ENCODE data around the gene SLC36A3.

Gene SLC36A3

DNA sequence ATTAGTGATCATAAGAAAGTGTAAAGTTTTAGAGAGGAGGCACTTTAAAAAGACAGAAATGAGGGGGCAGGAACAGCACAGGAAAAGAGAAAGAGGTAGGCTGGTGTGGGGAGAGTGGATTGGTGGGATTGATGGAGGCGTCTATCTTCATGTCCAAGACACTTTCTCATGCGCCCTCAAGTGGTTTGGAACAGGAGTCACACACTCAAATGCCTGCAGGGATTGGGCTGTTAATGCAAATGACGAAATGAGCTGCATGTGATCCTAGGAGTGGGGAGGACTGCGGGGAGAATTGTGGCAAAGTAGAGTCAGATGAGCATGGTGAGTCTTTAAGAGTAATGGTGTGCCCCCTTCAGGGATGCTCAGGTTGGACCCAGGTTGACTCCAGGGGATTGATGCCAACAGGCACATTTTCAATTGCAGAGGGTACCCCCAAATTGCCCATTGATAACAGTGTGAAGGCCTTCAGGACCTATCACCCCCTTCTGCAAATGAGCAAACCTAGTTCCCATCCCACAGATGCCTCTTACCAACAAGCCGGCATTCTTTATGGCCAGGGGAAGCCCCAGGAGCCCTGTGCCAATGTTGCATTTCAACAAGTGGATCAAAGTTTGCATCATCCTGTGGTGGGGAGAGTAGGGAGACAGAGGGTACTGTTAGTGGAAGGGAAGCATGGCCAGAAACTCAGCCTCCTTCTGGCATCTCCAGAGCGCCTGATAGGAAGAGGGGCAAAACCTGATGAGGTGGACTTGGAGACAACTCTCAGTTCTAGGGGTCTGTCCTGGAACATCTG lies 5.3 kb downstream of the SLC36A3 start:
- DNase-seq, result no peak

DNA sequence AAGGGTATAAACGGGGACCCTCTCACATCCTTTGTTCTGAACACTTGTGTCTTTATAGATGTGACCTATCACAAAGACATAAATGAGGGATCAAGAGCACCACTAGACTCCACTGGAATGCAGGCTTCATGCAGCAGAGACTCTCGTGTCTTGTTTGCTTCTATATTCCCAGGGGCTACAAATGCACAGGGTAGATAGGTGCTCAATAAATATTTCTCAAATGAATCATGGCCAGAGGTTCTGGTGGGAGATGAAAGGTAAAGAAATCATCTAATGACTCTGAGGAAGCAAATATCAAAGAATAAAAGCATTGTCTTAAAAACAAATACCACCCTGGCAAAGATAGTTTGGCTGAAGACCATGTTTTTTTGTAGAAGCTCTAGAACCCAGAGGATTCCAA lies 6.6 kb downstream of the SLC36A3 start:
- no peak for DNase-seq

DNA sequence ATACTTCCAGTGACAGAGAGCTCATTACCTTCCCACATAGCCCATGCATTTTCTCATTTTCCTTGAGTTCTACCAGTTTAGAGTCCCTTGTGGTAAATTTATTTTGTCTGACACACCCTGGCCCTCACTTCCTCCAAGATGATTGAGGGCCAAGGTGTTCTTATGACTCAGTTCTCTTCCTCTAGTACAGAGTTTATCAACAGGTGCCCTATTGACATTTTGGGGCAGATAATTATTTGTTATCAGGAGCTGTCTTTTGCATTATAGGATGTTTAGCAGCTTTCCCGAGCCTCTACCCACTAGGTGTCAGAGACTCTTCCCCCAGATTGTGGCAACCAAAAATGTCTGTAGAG lies 7.1 kb downstream of the SLC36A3 start:
- no peak for DNase-seq

DNA sequence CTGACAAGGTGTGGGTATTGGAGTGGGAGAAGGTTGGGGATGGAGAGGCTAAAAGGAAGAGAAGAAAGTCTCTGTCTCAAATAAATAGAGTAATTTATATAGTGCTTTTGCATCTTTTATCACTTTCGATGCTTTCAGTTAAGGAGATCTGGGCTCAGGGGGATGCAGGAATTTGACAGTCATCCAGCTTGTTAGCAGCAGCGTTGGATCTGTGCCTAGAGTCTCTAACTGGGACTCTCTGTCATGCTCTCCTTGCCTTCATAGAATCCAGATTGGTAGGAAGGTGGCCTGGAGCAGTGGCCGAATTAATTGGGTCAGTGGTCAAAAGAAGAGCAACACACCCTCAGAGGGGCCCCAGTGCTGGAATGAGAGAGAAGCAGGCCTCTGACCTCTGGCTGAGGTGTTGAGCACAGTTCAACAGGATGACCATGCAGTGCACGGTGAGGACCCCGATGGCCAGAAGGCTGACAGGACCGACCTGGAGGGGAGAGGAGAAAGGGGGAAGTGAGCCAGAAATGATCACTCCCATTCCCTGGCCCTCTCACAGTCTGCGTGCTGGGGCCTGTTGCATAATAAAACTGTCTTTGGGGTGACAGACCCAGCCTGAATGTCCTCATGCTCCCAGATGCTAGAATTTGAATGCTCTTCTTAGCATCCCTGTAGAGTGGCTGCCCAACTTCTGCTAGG lies 7.6 kb downstream of the SLC36A3 start:
- DNase-seq, result no peak

DNA sequence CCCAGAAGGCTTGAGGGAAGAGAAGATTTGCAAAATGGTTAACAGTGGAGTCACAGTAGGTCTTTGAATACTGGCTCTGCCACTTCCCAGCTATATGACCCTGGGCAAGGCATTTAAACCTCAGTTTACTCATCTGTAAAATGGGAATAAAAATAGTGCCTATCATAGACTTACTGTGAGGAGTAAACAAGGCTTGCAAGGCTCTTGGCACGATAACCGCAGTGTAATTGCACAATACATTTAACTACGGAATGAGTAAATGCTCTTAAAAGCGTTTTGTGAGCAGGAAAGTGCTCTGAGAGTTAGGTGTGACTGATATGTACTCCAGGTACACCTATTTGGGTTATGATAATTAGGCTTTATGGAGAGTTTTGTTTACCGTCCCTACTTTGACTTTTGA lies 8.4 kb downstream of the SLC36A3 start:
- DNase-seq, result no peak

DNA sequence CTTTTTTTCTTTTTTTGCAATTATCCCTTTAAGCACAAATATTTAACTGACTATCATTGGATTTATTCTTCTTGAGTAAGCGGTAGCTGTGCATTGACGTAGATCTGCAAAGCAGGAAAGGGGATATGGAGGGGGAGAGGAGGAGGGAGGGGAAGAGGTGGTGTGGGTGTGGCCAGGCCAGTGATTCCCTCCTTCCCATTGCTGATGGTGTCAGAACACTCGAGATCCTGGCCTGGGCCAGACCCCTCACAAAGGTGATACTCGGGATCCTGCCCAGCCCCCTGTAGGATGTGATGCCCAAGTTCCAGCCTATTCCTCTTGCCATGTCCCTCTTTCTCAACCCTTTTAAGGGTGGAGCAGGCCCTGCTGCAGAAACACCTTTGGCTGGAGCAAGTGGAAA lies 9.9 kb downstream of the SLC36A3 start:
- DNase-seq, result no peak

DNA sequence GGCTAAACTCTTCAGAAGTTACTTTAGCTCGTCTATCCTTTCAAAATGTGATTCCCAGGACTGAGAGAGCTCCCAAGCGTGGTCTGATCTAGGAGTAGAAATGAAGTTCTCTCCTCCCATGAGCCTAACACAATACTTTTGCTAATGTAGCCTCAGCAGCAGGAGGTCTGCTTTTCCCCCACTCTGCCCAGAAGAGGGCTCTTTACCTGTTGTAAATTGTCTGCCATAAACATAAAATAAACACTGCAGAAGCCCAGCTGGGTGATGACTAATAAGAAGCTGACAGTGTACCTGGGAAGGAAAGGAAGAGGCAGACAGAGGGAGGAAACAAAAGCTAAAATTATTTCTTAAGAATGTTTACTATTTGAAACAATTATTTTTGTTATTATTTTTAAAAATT lies 15.4 kb downstream of the SLC36A3 start:
- no peak for DNase-seq

DNA sequence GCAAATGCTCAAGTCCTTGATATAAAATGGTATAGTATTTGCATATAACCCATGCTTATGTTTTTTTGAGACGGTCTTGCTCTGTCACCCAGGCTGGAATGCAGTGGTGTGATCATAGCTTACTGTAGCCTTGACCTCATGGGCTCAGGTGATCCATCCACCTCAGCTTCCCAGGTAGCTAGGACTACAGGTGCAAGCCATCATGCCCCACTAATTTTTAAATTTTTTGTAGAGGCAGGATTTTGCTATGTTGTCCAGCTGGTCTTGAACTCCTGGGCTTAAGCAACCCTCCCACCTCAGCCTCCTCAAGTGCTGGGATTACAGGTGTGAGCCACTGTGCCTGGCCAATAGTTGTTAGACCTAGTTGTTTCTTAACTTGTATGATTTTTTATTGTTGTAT lies 17.3 kb downstream of the SLC36A3 start:
- DNase-seq, result no peak

DNA sequence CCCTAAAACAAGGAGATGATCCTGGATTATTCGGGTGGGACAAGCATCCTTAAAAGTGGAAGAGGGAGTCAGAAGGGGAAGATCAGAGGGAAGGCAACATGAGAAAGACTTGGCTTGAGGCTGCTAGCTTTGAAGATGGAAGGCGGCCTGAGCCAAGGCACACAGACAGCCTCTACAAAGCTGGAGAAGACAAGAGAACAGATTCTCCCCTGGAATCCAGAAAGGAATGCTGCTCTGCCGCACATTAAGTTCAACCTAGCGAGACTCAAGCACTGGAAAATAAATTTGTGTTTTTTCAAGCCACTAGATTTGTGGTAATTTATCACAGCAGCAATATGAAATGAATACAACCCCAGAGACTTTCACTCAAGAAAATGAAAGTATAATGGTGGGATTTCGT lies 17.9 kb downstream of the SLC36A3 start:
- no peak for DNase-seq

DNA sequence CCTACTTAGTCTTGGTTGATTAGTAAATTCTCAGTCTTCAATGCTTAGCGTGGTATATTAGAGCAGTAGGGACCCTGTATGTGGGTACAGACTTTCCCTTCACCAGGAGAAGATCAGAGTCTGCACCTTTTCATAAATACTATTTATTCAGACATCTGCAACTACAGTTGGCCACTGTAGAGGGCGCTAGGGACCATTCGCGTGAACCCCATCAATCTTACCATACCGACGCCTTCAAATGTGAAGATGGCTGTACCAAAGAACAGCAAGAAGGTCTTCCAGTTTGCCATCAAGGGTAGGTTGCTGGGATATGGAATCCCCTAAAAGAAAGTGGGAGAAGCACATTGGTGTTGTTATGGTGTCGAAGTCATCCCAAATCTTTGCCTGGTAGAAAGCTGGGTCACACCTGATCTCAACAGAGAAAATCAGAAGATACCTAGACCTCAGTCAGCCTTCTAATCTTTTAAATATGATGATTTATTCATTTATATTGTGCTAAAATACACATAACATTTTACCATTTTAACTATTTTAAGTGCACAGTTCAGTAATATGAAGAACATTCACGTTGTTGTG lies 19.1 kb downstream of the SLC36A3 start:
- DNase-seq, result no peak

DNA sequence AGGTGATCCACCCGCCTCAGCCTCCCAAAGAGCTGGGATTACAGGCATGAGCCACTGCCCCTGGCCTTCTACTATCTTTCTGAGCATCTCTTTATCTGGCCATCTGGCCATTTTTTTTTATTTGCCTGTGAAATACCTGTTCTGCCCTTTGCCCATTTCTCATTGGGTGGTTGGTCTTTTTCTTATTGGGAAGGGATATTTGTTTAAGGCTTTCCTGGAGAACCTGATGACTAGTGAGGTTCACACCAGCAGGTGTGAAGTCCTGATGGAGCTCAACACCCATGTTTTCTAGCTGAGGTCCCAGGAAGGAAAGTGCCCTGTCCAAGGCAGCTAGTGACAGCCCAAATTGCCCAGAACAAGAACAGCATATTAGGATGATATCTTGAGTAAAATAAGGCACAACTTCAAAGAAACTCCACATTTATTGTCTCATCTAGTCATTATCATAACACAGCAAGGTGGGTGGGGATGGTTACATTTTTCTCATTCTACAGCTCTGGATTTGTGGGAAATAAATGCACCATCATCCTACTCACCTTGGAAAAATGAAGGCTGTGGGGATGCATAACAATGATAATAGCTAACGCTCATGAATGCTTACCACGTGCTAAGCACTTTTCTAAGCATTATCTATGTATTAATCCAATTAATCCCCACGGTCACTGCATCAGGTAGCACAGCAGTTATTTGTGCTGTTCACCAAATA lies 20.3 kb downstream of the SLC36A3 start:
- no peak for DNase-seq

DNA sequence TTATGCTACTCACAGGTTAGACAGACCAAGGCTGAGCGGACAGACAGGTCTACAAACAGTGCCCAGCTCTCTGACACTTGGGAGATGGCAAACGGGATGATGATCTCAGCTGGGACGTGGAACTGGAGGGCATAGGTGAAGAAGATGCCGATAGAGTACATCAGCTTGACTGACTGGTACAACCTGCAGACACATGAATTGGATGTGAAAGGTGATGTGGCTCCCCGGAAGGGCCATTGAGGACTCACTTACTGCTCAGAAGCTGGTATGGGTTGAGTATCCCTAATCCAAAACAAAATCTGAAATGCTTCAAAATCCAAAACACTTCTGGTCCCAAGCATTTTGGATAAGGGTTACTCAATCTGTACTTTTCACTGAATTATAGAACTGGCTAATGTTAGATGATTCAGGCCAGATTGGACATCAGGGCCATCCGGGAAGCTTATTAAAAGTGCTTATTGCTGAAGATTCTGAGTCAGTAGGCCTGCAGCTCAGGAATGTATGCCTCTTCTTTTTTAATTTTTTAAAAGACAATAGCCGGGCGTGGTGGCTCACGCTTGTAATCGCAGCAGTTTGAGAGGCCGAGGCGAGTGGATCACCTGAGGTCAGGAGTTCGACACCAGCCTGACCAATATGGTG lies 22.4 kb downstream of the SLC36A3 start:
- DNase-seq, result no peak

DNA sequence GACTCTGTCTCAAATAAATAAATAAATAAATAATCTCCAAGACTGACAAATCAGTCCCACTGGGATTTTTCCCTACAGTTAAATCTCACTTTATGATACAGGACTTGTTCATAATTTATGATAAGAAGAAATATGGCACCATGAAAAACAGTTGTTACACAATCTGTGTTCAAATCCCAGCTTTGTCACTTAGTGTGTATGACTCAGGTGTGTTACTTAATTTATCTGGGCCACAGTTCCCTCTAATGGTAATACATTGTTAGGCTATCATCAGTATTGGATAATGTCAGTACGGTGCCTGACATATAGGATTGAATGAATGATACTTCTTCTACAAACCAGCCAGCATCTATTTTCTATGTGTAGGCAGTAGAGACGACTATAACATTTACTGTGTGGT lies 23.1 kb downstream of the SLC36A3 start:
- DNase-seq, result no peak

DNA sequence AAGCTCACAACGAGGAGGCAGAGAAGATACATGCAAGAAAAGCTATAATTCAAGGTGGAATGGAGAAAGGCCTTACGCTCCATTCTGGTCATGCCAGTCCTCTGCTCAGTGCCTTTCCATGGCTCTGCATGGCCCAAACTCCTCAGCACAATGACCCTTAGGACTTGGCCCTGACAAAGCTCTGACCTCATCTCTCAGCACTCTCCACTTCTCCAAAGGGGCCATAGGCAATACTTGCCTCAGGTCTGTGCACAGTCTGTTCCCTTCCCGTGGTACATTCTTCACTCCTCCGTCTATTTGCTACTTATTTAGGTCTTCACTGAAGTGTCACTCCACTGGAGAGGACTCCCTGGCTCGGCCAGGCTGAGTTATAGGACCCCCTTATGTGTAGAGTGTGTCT lies 24.7 kb downstream of the SLC36A3 start:
- no peak for DNase-seq

DNA sequence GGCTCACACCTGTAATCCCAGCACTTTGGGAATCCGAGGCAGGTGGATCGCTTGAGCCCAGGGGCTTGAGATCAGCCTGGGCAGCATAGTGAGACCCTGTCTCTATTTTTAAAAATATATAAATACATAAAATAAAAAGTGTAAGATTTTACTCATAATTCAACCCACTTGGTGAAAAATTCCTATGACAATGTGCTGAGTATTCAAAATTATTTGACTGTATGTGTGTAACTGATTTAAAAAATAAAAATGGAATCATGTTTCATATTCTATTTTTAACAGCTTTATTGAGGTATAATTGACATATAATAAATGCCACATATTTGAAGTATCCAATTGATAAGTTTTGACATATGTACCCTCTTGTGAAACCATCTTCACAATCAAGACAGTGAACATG lies 27.8 kb downstream of the SLC36A3 start:
- no peak for DNase-seq

DNA sequence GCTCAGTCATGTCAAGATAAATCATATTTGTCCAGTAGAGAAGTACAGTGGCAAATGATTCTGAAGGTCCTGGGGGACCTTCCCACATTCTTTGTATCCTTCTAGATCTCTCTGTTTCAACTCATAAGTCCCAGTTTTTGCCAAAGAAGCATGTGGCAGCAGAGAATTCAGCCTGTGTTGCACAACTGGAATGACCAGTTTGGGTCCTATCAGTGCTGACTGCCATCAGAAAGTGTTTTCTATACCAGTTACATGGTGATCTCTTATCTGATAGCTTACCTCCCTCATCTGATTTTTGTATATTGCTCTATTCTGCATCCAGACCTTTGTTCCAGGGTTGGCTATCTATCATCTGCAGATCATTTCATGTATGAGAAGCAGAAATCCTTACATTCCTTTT lies 28.9 kb downstream of the SLC36A3 start:
- DNase-seq, result no peak

DNA sequence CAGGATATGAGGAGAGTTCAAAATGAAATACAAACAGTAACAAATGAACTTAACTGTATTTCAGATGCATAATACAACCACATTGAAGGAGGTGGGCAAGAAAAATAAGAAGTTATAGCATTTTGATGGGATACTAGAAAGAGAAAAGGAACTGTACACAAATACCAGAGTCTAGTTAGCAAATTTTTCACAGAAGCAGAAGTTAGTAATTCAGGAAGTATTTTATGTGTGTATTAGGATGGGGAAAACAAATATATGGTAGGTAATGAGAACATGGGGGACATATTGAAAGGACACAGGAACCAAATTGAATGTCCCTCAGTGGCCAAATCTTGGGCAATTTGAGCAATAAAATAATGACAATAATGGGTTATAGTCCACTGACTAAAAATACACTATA lies 32.2 kb downstream of the SLC36A3 start:
- no peak for DNase-seq

DNA sequence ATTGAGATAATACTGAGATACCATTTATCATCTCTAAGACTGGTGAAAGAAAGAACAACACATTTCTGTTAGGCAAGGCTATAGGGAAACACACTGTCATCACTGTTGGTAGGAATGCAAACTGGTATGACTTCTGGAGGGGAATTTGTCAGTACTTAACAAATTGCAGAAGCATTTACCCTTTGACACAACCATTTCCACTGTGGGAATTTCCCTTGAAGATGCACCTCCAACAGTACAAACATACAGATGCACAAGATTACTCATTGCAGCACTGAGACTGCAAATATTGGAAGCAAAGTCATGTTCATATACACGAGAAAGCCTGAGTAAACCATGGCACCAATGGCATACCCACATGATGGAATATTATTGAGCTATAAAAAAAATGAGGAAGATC lies 33.0 kb downstream of the SLC36A3 start:
- DNase-seq, result no peak

DNA sequence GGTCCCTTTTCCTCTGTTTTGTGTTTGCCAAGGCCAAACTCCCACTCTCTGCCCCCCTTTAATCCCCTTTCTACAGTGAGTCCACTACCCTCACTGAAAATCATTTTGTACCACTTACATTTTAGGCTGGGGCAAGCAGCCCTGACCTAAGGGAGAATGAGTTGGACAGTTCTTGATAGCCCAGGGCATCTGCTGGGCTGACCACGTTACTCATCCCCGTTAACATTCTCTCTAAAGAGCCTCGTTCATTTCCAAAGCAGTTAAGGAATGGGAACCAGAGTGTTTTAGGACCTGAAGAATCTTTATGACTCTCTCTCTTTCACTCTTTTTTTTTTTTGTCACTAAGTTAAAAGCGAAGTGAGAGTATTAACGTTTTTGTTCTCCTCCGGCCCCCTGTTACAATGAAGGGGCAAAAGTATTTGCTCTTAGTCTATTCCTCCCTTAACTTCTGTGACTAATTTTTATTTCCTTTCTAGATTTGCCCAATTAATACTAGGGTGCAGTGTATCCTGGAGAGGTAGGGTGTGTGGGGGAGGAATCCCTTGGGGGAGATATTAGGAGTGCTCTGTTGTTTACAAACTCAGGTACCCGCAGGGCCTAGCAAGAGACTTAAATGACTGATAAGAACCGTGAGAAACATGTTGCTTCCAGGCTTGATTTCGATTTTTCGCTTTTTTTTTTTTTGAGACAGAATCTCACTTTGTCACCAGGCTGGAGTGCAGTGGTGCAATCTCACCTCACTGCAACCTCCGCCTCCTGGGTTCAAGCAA lies 35.9 kb downstream of the SLC36A3 start:
- no peak for DNase-seq

DNA sequence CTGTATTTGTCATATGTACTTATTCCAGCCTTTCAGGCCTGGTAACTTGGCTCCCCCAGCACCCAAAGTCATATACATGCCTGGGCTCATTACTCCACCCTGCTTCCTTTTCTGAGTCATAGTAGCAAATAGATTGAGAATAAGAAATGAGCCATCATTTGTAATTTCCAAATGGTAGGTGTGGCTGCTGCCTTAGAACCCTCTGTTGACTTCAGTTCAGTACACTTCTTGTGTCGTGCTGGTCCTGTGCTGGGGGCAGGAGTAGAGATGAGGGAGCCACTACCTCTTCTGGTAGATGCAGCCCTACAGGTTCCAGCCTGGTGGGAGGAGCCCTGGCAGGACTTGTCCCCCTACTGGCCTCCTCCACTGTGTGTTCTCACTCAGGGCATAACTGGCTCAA lies 39.5 kb downstream of the SLC36A3 start:
- no peak for DNase-seq

DNA sequence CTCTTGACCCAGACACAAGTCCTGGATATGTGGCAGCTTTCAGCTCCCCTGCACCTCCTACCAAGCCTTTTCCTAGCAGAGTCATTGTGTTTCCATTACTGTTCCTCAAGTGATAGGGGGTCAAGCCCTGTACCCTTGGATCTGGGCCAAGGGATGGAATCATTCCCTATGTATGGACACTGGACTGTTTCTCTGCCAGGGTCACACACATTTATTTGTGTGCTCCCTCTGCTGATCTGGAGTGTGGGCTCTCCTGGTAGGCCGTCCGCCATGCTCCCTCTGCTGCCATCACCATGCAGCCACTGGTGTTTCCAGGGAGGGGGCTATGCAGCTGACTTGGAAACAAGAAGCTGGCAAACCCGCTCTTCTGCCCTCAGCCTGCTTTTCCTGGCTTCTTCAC lies 41.0 kb downstream of the SLC36A3 start:
- DNase-seq, result no peak

DNA sequence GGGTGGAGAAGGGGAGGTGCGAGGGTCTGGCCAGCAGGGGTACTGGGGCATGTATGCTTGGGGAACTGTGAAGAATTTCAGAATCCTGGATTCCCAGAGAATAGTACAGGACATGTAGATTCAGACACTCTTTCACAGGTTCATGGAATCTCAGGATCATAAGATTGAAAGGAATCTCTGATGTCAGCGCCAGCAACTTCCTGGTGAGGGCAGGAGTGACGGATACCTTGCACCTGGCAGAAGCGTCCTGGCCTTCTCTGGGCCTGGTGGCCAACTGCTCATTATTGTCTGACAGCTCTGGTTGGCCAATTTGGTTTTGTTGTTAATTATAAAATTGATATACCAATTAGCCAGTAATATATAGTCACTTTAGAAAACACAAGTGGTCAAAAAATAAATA lies 43.6 kb downstream of the SLC36A3 start:
- DNase-seq, result no peak

DNA sequence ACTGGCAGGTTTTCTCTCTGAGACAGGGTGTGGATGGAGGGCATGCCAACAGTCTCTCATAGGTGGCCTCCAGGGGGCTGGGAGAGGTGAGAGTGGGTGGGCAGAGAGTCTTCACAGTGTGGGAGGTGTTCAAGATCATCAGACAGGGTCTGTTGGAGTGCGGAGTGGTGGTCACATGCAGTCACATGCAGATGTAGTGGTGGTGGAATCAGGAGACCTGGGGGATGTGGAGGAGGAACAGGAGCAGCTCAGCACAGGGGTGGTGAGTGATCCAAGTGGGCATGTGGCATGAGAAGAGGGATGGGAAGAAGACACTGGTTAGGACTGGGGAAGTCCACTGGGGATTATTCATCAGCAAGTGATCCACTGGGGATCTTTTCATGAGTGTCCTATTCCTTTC lies 44.8 kb downstream of the SLC36A3 start:
- no peak for DNase-seq

Measured in stimulated activated CD4-positive, alpha-beta T cell treated with anti-CD3 and anti-CD28 coated beads, Interleukin-12 subunit alpha, Interleukin-12 subunit beta, amount 100 ng/mL, for 4 hours (primary cell).